ENCODE measurements around the gene INHBE.

Gene INHBE

DNA sequence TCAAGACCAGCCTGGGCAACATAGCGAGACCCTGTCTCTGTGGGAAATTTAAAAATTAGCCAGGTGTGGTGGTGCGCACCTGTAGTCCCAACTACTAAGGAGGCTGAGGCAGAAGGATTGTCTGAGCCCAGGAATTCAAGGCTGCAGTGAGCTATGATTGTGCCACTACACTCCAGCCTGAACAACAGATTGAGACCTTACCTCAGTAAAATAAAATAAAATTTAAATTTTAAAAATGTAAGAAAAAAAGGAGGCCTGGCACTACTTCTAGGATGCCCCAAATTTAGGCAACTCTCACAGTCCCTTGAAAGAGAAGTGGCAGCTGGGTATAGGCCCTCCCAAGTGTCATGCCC, 918 bp upstream of the INHBE start:
- WGBS, 2 experiments (ENCODE audit: insufficient coverage in 2 of 2) = 82 to 100% methylated on average over 2 of the region's 2 CpGs
- no peak overlapping the region for H3K4me3 ChIP-seq (ENCODE audit: extremely low read depth, insufficient read depth, low read length, poor library complexity, severe bottlenecking)
- H3K36me3 ChIP-seq (ENCODE audit: control insufficient read depth, insufficient read depth, low read length) = no peaks in the 10 kb centered on the region
- H3K4me1 ChIP-seq (ENCODE audit: control insufficient read depth, insufficient read depth, low read length, poor library complexity, severe bottlenecking) = peaks cover 34% of the 10 kb centered on the region
- H3K27ac ChIP-seq (ENCODE audit: low read depth, low read length, severe bottlenecking) = no peak overlapping the region
- no peaks in the 10 kb centered on the region for H3K9me3 ChIP-seq (ENCODE audit: control insufficient read depth, low read length)

DNA sequence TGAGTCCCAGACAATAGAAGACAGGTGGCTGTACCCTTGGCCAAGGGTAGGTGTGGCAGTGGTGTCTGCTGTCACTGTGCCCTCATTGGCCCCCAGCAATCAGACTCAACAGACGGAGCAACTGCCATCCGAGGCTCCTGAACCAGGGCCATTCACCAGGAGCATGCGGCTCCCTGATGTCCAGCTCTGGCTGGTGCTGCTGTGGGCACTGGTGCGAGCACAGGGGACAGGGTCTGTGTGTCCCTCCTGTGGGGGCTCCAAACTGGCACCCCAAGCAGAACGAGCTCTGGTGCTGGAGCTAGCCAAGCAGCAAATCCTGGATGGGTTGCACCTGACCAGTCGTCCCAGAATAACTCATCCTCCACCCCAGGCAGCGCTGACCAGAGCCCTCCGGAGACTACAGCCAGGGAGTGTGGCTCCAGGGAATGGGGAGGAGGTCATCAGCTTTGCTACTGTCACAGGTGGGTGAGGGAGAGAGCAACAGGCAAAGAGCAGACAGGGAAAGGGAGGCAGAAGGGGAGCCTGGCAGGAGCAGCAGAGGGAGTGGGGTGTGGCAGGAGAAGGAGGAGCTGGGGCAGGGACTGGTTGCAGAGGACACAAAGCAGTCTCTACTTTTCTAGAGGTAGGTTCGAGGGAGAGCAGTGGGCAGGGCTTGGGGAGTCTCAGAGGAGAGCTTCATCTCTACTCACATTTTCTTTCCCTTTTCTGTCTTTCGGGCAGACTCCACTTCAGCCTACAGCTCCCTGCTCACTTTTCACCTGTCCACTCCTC, 452 bp downstream of the INHBE start:
- no peak overlapping the region for H3K27ac ChIP-seq (ENCODE audit: low read depth, low read length, severe bottlenecking)
- 66 to 83% methylated on average over 6 of the region's 10 CpGs for WGBS, 2 experiments (ENCODE audit: insufficient coverage in 2 of 2)
- H3K36me3 ChIP-seq (ENCODE audit: control insufficient read depth, insufficient read depth, low read length) = no peaks in the 10 kb centered on the region
- no peak overlapping the region for H3K4me3 ChIP-seq (ENCODE audit: extremely low read depth, insufficient read depth, low read length, poor library complexity, severe bottlenecking)
- no peaks in the 10 kb centered on the region for H3K9me3 ChIP-seq (ENCODE audit: control insufficient read depth, low read length)
- peaks cover 40% of the 10 kb centered on the region for H3K4me1 ChIP-seq (ENCODE audit: control insufficient read depth, insufficient read depth, low read length, poor library complexity, severe bottlenecking)

- Histone ChIP-seq H3K9me3 (ENCODE audit: control insufficient read depth, low read length) (no peaks in the 10 kb centered on the region), H3K36me3 (ENCODE audit: control insufficient read depth, insufficient read depth, low read length) (no peaks in the 10 kb centered on the region), H3K4me1 (ENCODE audit: control insufficient read depth, insufficient read depth, low read length, poor library complexity, severe bottlenecking) (peaks cover 44% of the 10 kb centered on the region), H3K27ac (ENCODE audit: low read depth, low read length, severe bottlenecking) (no peak overlapping the region), H3K4me3 (ENCODE audit: extremely low read depth, insufficient read depth, low read length, poor library complexity, severe bottlenecking) (no peak overlapping the region)
- 55 to 68% methylated on average over 12 to 15 of the region's 15 CpGs for WGBS, 2 experiments (ENCODE audit: insufficient coverage in 2 of 2)
These were observed 1.1 kb downstream of the INHBE start for GRCh38 chr12:57456145-57456700.

- WGBS, 2 experiments (ENCODE audit: insufficient coverage in 2 of 2) = 100% methylated on average over 4 of the region's 6 CpGs
- Histone ChIP-seq H3K27ac (ENCODE audit: low read depth, low read length, severe bottlenecking) (no peak overlapping the region), H3K4me3 (ENCODE audit: extremely low read depth, insufficient read depth, low read length, poor library complexity, severe bottlenecking) (no peak overlapping the region), H3K36me3 (ENCODE audit: control insufficient read depth, insufficient read depth, low read length) (no peaks in the 10 kb centered on the region), H3K4me1 (ENCODE audit: control insufficient read depth, insufficient read depth, low read length, poor library complexity, severe bottlenecking) (peaks cover 43% of the 10 kb centered on the region), H3K9me3 (ENCODE audit: control insufficient read depth, low read length) (no peaks in the 10 kb centered on the region)
These were observed 1.8 kb downstream of the INHBE start for GRCh38 chr12:57456737-57457490.

DNA sequence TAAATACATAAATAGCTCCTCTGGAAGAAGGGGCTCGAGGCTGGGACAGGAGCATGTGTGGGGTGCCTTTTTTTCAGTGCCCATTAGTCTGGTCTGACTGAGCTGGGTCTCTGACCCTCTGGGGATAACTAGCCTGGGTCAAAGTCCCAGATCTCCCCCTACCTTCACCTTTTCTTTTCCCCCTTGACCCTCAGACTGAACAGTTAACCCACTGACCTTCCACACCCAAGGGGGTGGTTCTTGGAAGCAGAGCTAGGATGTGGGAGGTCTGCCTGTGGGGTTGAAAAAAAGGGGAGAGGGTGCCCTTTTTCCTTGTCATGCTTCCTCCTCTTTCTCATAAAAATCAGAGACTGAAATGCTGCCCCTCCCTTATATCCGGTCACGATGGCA, 3.6 kb downstream of the INHBE start:
- peak overlapping the region; percentile 62 for H3K4me3 ChIP-seq (ENCODE audit: extremely low read depth, insufficient read depth, low read length, poor library complexity, severe bottlenecking)
- peak overlapping the region; percentile 65 for H3K27ac ChIP-seq (ENCODE audit: low read depth, low read length, severe bottlenecking)
- WGBS, 2 experiments (ENCODE audit: insufficient coverage in 2 of 2) = 0% methylated on average over 2 of the region's 3 CpGs
- no peaks in the 10 kb centered on the region for H3K9me3 ChIP-seq (ENCODE audit: control insufficient read depth, low read length)
- H3K4me1 ChIP-seq (ENCODE audit: control insufficient read depth, insufficient read depth, low read length, poor library complexity, severe bottlenecking) = peaks cover 34% of the 10 kb centered on the region
- H3K36me3 ChIP-seq (ENCODE audit: control insufficient read depth, insufficient read depth, low read length) = no peaks in the 10 kb centered on the region

- Histone ChIP-seq H3K4me3 (ENCODE audit: extremely low read depth, insufficient read depth, low read length, poor library complexity, severe bottlenecking) (peak overlapping the region; percentile 62), H3K27ac (ENCODE audit: low read depth, low read length, severe bottlenecking) (peak overlapping the region; percentile 67), H3K4me1 (ENCODE audit: control insufficient read depth, insufficient read depth, low read length, poor library complexity, severe bottlenecking) (peaks cover 34% of the 10 kb centered on the region), H3K9me3 (ENCODE audit: control insufficient read depth, low read length) (no peaks in the 10 kb centered on the region), H3K36me3 (ENCODE audit: control insufficient read depth, insufficient read depth, low read length) (no peaks in the 10 kb centered on the region)
- 1 to 2% methylated on average over 20 to 21 of the region's 24 CpGs for WGBS, 2 experiments (ENCODE audit: insufficient coverage in 2 of 2)
These were observed 4.1 kb downstream of the INHBE start for GRCh38 chr12:57459055-57459749.

- H3K27ac ChIP-seq (ENCODE audit: low read depth, low read length, severe bottlenecking) = peak within 1 kb of the TSS; percentile 67
These were observed 4.8 kb downstream of the INHBE start, which contains the start of gene GLI1 for GRCh38 chr12:57459750-57460467. Gene GLI1, plus strand, starts transcription at chr12:57459785. Its CDS starts 3,907 bp downstream, at chr12:57463692.

DNA sequence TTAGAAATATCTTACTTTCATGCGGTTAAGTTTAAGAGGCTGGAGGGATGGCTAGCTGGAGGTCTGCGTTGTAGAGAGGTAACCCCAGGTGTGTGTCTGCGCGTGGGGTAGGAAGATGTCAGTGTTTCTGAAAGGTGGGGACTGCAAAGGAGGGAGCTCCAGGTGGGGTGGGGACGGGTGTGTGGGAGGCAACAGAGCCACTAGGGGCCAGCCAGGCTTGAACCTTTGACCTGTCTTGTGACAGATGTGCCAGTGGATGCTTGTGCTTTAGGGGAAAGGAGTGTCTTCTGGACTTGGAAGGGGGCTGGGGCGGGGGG, 5.3 kb downstream of the INHBE start:
- 0 to 3% methylated on average over 4 to 5 of the region's 6 CpGs for WGBS, 2 experiments (ENCODE audit: insufficient coverage in 2 of 2)

More at GRCh38 chr12:57459750-57460467, 4.8 kb downstream of the INHBE start, which contains the start of gene GLI1:
- H3K36me3 ChIP-seq (ENCODE audit: control insufficient read depth, insufficient read depth, low read length) = no peaks in the 10 kb centered on the region
- peak within 1 kb of the TSS; percentile 62 for H3K4me3 ChIP-seq (ENCODE audit: extremely low read depth, insufficient read depth, low read length, poor library complexity, severe bottlenecking)
- peaks cover 27% of the 10 kb centered on the region for H3K4me1 ChIP-seq (ENCODE audit: control insufficient read depth, insufficient read depth, low read length, poor library complexity, severe bottlenecking)
- H3K9me3 ChIP-seq (ENCODE audit: control insufficient read depth, low read length) = no peaks in the 10 kb centered on the region
- WGBS, 2 experiments (ENCODE audit: insufficient coverage in 2 of 2) = 0% methylated on average over 1 of the region's 36 CpGs; no CpG with 5 or more reads in 1 of the 2 experiments

DNA sequence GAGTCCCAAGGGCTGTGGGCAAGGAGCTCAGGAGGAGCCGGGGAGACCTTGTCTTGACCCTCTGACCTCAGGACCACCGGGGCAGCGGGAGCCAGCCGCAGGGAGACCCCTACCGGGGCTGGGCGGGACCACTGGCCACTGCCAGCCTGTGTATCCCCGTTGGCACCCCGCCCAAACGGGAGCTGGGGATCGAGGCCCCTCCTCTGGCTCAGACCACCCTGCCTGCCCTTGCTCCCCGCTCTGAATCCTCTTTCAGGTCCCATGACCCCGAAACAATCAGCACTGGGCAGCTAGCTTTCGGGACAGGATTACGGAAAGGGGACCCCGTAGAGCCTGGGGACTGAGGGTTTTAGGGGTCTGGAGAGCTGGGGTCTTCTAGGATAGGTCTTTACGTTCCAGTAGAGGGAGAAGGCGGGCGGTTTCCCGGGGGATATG, 5.8 kb downstream of the INHBE start:
- Histone ChIP-seq H3K9me3 (ENCODE audit: control insufficient read depth, low read length) (no peaks in the 10 kb centered on the region), H3K36me3 (ENCODE audit: control insufficient read depth, insufficient read depth, low read length) (no peaks in the 10 kb centered on the region), H3K4me3 (ENCODE audit: extremely low read depth, insufficient read depth, low read length, poor library complexity, severe bottlenecking) (peak overlapping the region; percentile 62), H3K4me1 (ENCODE audit: control insufficient read depth, insufficient read depth, low read length, poor library complexity, severe bottlenecking) (peaks cover 22% of the 10 kb centered on the region), H3K27ac (ENCODE audit: low read depth, low read length, severe bottlenecking) (peak overlapping the region; percentile 66)
- WGBS, 2 experiments (ENCODE audit: insufficient coverage in 2 of 2) = 1 to 3% methylated on average over 13 to 16 of the region's 19 CpGs

More for the DNA sequence above, 5.3 kb downstream of the INHBE start:
- Histone ChIP-seq H3K4me1 (ENCODE audit: control insufficient read depth, insufficient read depth, low read length, poor library complexity, severe bottlenecking) (peaks cover 25% of the 10 kb centered on the region), H3K4me3 (ENCODE audit: extremely low read depth, insufficient read depth, low read length, poor library complexity, severe bottlenecking) (peak overlapping the region; percentile 62), H3K36me3 (ENCODE audit: control insufficient read depth, insufficient read depth, low read length) (no peaks in the 10 kb centered on the region), H3K9me3 (ENCODE audit: control insufficient read depth, low read length) (no peaks in the 10 kb centered on the region), H3K27ac (ENCODE audit: low read depth, low read length, severe bottlenecking) (peak overlapping the region; percentile 6)

Data from mesodermal cell (in vitro differentiated cells).